HG03432 (cell line): ENCODE measurements around the gene KRT77.

Experiments used
- ATAC-seq: cut with Tn5 transposase; IDR thresholded peaks from one replicate; pipeline ENCODE4 v1.9.1; 2021; ENCODE audit warnings: mild to moderate bottlenecking, moderate library complexity; ENCODE audit not compliant: unreplicated experiment

The KRT77 gene

GRCh38 chr12:52694151-52694550 lies 9.2 kb downstream of the KRT77 start:
- ATAC-seq = no peak

- ATAC-seq = no peak
These were observed 10.1 kb downstream of the KRT77 start for GRCh38 chr12:52693261-52693660.

- ATAC-seq = no peak
These were observed 11.1 kb downstream of the KRT77 start for GRCh38 chr12:52692254-52692653.

- ATAC-seq = no peak
These were observed 11.5 kb downstream of the KRT77 start for GRCh38 chr12:52691841-52692150.

- ATAC-seq = no peak
These were observed 12.1 kb downstream of the KRT77 start for GRCh38 chr12:52691076-52691840.

- no peak for ATAC-seq
These were observed 12.8 kb downstream of the KRT77 start for GRCh38 chr12:52690351-52691075.

- ATAC-seq = no peak
These were observed 13.4 kb downstream of the KRT77 start for GRCh38 chr12:52689936-52690335.

DNA sequence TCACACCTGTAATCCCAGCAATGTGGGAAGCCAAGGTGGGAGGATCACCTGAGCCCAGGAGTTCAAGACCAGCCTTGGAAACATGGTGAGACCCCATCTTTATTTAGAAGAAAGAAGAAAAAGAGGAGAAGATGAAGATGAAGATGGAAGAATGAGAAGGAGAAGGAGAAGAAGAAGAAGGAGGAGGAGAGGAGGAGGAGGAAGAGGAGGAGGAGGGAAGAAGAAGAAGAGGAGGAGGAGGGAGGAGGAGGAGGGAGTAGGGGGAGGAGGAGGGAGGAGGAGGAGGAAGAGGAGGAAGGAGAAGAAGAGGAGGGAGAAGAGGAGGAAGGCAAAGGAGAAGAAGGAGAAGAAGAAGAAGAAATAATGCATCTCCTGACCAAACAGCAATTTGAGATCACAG lies 14.1 kb downstream of the KRT77 start:
- ATAC-seq = no peak

DNA sequence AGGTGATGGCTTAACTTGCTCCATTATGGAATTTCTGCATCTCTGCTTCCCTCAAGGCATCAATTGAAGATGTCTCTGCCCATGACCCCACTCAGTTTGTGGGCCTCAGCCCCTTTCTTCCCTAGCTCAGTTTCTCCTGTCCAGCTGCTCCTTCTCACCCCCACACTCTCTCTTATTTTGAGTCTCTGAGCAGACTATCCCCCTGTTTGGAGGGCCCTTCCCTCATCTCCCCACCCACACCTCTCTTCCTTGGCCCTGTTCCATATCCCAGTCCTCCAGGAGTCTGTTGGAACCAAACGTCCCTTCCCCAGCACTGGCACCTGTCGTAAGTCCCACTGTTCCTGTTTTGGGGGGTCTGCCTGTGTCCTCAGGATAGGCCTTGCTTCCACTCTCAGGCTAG lies 14.8 kb downstream of the KRT77 start:
- no peak for ATAC-seq

- no peak for ATAC-seq
These were observed 15.6 kb downstream of the KRT77 start for GRCh38 chr12:52687497-52688385.

DNA sequence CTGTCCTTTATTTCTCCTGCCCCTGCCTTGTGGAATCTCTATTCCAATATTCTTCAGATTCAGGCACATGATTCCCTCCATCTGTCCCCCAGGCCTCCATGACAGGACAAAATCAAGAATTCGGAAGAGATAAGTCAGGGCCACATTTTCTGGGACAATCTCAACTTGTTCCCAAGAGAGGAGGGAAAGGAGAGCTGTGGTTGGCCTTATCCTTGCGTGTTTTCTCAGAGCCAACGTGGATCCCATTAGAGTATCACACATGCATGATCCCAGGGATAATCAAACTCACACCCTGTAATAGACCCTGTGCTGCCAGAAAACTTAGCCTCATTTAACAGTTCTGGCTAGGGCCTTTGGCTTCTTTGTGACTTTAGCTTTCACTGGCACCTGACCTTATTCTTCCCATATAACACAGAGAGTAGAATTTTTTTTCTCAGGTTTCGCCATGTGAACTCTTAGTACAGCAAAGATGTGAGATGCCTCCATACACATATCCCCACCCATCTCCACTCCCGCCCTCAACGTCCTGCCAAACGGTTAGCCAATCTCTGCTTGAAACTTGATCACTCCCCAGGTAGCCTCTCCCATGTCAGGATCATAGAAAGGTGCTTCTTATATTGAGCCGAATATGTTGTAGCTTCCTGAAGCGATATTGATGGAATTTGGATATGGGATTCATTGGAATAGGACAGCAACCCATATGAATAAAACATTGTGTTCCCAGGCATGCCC lies 16.4 kb downstream of the KRT77 start:
- ATAC-seq = no peak

GRCh38 chr12:52686063-52686462 lies 17.3 kb downstream of the KRT77 start:
- ATAC-seq = no peak

GRCh38 chr12:52685406-52685890 lies 17.9 kb downstream of the KRT77 start:
- no peak for ATAC-seq

GRCh38 chr12:52684431-52684830 lies 18.9 kb downstream of the KRT77 start:
- ATAC-seq = no peak

DNA sequence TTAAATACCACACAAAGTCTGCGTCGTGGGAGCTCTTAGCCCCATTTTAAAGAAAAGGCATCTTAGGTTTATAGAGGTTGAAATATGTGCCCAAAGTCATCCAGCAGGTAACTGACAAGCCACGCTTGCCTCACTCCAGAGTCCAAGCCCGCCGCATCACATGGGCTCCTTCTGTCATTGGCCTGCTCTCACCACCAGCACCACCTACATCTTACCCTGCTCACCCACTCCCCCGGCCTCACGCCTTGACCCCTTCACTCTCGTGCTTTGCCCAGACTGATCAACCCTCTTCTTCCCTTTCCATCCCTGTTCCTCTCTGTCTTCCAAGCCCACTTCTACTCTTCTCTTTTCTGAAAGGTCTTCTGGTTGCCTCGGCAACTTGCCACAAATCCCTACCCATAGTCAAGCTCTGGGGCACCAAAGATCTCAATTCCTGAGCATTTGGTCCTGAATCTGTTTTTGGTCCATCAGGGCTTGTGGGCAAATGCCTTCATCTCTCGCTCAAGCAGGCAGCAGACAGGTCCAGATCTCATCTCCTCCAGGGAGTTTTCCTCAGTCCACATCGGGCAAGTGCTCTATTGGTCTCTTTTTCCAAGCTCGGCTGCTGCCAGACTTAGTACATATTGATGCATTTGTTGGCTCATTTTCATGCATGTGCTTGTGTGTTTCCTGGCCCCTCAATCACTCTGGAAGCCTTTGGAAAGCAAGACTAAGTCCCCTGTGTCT lies 19.6 kb downstream of the KRT77 start:
- no peak for ATAC-seq

DNA sequence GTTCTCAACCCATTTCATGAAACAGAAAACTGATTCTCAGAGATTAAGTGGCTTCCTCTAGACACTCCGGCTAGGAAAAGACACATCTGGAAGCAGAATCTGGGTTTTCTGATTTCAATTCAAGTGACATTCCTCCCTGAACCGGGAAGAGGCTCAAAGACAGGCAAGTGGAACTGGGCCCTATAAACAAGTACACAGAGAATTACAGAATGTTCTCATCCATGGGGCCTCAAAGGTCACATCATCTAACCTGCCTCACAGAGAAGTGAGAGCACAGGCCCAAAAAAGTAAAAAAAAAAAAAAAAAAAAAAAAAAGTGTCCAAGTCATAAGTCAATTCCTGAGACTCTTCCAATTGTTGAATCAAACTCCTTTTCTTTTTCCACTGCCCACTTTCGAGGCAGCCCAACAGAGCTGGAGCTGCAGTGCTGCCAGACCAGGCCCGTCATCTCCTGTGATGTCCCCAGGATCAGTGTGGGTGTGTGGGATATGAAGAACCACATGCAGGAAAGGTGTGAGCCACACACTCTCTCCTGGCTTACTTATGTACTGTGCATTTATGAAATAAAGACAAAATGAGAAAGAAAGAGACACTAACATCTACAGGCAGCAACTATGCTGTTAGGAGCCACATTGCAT lies 20.3 kb downstream of the KRT77 start:
- ATAC-seq = no peak

DNA sequence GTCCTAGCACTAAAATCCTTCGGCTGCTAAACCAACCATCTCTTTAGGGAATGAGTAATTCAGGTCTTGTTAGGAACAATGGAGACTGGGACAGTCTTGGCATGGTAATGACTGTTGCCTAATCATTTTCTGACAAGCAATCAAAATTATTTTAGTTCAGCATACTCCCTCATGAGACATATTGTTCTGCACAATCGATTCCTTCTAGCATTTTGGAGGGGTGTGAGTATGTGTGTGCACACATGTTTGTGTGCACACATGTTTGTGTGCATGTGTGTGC lies 21.0 kb downstream of the KRT77 start:
- ATAC-seq = no peak

DNA sequence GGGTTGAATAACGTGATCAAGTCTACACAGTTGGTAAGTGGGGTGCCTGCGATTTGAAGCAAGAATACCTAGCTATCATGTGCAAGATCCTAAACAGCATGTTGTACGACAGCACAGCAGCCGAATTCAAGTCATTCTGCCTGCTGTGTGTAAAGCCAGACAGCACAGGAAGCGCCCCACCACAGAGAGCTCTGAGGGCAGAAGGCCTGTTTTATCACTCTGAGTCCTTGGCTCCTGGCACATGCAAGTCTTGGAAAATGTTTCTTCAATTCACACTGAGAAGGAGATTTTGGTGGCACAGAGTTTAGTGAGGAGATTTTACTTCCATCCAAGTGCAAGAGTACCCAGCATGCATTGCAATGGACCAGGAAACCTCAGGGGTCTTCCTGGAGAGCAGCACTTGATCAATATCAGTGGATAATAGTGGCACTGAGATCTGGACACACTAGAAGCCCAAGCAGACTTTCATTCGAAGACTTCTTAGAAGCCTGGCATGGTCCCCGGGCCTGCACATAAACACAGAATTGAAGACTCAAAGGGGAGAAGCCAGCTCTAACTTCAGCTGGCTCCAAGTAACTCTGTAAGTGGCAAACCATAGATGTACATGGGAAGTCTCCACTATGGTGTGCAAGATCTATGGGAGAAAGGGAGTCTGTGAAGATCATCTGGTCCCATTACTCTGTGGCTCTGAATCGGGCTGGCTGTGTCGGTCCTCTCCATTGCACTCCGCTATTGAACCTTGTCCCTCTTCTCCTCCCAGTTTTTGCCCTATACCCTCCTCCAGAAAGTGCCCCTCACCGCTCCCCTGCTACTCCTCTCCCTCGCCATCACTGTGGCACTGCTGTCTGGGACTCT lies 21.6 kb downstream of the KRT77 start:
- ATAC-seq = no peak

- no peak for ATAC-seq
These were observed 23.0 kb downstream of the KRT77 start, which contains the start of gene KRT1 for GRCh38 chr12:52680363-52680762. Gene KRT1, minus strand, starts transcription at chr12:52680407. Its CDS starts 59 bp downstream, at chr12:52680348.
